ENCODE measurements around the gene SPEG.

- TF ChIP-seq CTCF (IDR thresholded peaks at IDR 0.05; ENCODE audit: extremely low read depth in 1 of 2, insufficient read depth in 1 of 2, low read depth in 1 of 2, low read length in 2 of 2) (no peak), POLR2AphosphoS5 (IDR thresholded peaks at IDR 0.05; ENCODE audit: insufficient read depth, low read depth, low read length) (no peak), POLR2A (IDR thresholded peaks at IDR 0.05; ENCODE audit: low read depth, low read length) (no peak), MYC (IDR thresholded peaks at IDR 0.05; ENCODE audit: low read depth, low read length) (no peak), EZH2 (IDR thresholded peaks at IDR 0.05; ENCODE audit: borderline replicate concordance, low read depth, low read length, severe bottlenecking) (no peak), FOS (IDR thresholded peaks at IDR 0.05; ENCODE audit: borderline replicate concordance, insufficient read depth, low read length) (no peak), JUN (IDR thresholded peaks at IDR 0.05; ENCODE audit: borderline replicate concordance, insufficient read depth, insufficient read length, low read depth) (no peak)
Measured at GRCh38 chr2:219469186-219469724, 34.6 kb downstream of the SPEG start.
